Measurements from ENCODE around the gene TMEM63A.
"Not testable (repeated sequence)": the region's sequence is repeated elsewhere in the genome, so short reads cannot be mapped to it uniquely, and the experiment has no call there.

DNA sequence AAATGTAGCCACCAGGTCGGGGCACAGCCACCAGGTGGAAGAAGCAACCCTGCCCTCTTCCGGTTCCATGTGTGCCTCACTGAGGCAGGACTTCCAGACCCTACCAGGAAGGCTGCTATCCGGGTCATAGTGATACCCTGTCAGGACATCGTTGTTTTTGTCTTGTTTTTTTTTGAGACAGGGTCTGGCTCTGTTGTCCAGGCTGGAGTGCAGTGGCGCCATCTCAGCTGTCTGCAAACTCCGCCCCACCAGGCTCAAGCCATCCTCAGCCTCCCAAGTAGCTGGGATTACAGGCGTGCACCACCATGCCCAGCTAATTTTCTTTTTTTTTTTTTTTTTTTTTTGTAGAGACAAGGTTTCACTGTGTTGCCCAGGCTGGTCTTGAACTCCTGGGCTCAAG, 67.1 kb downstream of the TMEM63A start:
- TF ChIP-seq, protein P1, sequence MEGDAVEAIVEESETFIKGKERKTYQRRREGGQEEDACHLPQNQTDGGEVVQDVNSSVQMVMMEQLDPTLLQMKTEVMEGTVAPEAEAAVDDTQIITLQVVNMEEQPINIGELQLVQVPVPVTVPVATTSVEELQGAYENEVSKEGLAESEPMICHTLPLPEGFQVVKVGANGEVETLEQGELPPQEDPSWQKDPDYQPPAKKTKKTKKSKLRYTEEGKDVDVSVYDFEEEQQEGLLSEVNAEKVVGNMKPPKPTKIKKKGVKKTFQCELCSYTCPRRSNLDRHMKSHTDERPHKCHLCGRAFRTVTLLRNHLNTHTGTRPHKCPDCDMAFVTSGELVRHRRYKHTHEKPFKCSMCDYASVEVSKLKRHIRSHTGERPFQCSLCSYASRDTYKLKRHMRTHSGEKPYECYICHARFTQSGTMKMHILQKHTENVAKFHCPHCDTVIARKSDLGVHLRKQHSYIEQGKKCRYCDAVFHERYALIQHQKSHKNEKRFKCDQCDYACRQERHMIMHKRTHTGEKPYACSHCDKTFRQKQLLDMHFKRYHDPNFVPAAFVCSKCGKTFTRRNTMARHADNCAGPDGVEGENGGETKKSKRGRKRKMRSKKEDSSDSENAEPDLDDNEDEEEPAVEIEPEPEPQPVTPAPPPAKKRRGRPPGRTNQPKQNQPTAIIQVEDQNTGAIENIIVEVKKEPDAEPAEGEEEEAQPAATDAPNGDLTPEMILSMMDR (IDR thresholded peaks at IDR 0.05; ENCODE audit: insufficient read depth, low read length, poor library complexity, severe bottlenecking): not testable (repeated sequence)
- TF ChIP-seq EZH2phosphoT487 (conservative IDR thresholded peaks at IDR 0.05; ENCODE audit: low read length): not testable (repeated sequence)

Measured in SU-DHL-6 (cell line).